PFSK-1 (cell line): ENCODE data around the gene MFSD2A.

Experiments
- POLR2AphosphoS5 ChIP-seq: IDR thresholded peaks from 2 replicates; pipeline ENCODE4 v1.6.1; 2012; ENCODE audit warnings: low read depth, mild to moderate bottlenecking, control low read depth, low read length, moderate library complexity
- SIN3A ChIP-seq: IDR thresholded peaks from 2 replicates; pipeline ENCODE4 v1.6.1; 2012; ENCODE audit warnings: mild to moderate bottlenecking, low read length, moderate library complexity, borderline replicate concordance; ENCODE audit not compliant: insufficient read depth
- TAF1 ChIP-seq: IDR thresholded peaks from 2 replicates; pipeline ENCODE4 v1.6.1; 2012; ENCODE audit warnings: low read length, control low read depth, borderline replicate concordance; ENCODE audit not compliant: insufficient read depth

DNA sequence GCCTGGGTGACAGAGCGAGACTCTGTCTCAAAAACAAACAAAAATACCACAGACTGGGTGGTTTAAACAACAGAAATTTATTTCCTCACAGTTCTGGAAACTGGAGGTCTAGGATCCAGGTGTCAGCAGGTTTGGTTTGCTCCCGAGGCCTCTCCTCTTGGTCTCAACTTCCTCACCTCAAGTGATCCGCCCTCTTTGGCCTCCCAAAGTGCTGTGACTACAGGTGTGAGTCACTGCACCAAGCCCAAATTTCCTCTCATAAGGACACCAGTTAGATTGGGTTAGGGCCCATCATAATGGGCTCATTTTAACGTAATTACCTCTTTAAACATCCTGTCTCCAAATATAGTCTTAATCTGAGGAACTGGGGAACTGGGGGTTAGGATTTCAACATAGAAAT lies 35.5 kb downstream of the MFSD2A start:
- no peak for TF ChIP-seq TAF1
- no peak for TF ChIP-seq POLR2AphosphoS5
- TF ChIP-seq SIN3A = no peak
